HepG2 (cell line): Measurements from ENCODE around the gene CCDC157. TPM values are rescaled to one million over a fixed set of nuclear protein-coding genes. Genes with fewer than 3 reads are reported as not detected.

Source experiments
- ATAC-seq: fragments of 200-7000 bp; cut with Tn5 transposase; 3 replicates; pipeline ENCODE4 v1.9.1; 2020; ENCODE audit warnings: mild to moderate bottlenecking, moderate library complexity
- BruUV-seq: library from RNA; stranded (reverse); fragments of 400-500 nt; replicated peaks from 2 replicates; lab custom pipeline; 2021; lab: Mats Ljungman, UMichigan
- CTCF ChIA-PET: fragments of 300-600 bp; formaldehyde crosslinking; extraction: SDS; loops from one replicate; lab custom pipeline; 2021; ENCODE audit warnings: low total read pairs, inconsistent platforms, low intra/inter-chr PET ratio; lab: Yijun Ruan, JAX
- POLR2A ChIA-PET: fragments of 350-600 bp; sonication (Branson Sonifier 250); formaldehyde crosslinking; loops from one replicate; lab custom pipeline; 2020; ENCODE audit warnings: antibody characterized with exemption, inconsistent platforms; lab: Yijun Ruan, JAX
- DNase-seq: peaks from one replicate; pipeline ENCODE4 v3.0.0-alpha.2; 2015; ENCODE audit warnings: low spot score
- FAIRE-seq: peaks from 3 replicates; lab custom pipeline; 2011; peaks lifted over from hg19 to GRCh38; lab: Jason Lieb, UNC
- H2AFZ ChIP-seq: one replicate; pipeline ENCODE4 v1.6.1; 2011; ENCODE audit warnings: low read length, inconsistent platforms
- H3K27ac ChIP-seq: fragments of 300-600 bp; 3 replicates; pipeline ENCODE4 v1.8.0; 2011; ENCODE audit warnings: mixed run types, mild to moderate bottlenecking, mixed read lengths, low read length, inconsistent platforms; ENCODE audit not compliant: insufficient read depth; ENCODE audit errors: extremely low read length
- H3K27me3 ChIP-seq, 2 experiments: fragments of 200-600 bp in 1 of 2; 2 replicates in 1 of 2; 3 replicates in 1 of 2; pipeline versions ENCODE4 v1.6.0 to v1.8.0; 2011; ENCODE audit warnings: low read length in 2 of 2, mild to moderate bottlenecking in 2 of 2, moderate library complexity in 2 of 2, inconsistent platforms in 1 of 2; ENCODE audit not compliant: insufficient read depth in 2 of 2, control insufficient read depth in 1 of 2
- H3K36me3 ChIP-seq, 2 experiments: fragments of 200-600 bp in 1 of 2; replicated peaks in 1 of 2; 2 replicates in 1 of 2; 3 replicates in 1 of 2; pipeline versions ENCODE4 v1.5.1 to v1.8.0; 2011; ENCODE audit warnings: low read length in 2 of 2, inconsistent platforms in 1 of 2; ENCODE audit not compliant: insufficient read depth in 2 of 2, control insufficient read depth in 1 of 2
- H3K4me1 ChIP-seq: 2 replicates; pipeline ENCODE4 v1.5.1; 2012; ENCODE audit warnings: low read length, inconsistent platforms; ENCODE audit not compliant: insufficient read depth
- H3K4me2 ChIP-seq: 2 replicates; pipeline ENCODE4 v1.6.0; 2011; ENCODE audit warnings: low read depth, low read length, inconsistent platforms
- H3K4me3 ChIP-seq, 3 experiments: fragments of 200-600 bp in 1 of 3; sonication (generic), shearing (Covaris generic) in 1 of 3; replicated peaks in 1 of 3; 2 replicates each; pipeline ENCODE4 v1.5.1; 2011 to 2016; ENCODE audit warnings: low read length in 3 of 3, inconsistent platforms in 2 of 3, low read depth in 2 of 3, mild to moderate bottlenecking in 2 of 3, control low read depth in 1 of 3, mixed read lengths in 1 of 3; ENCODE audit not compliant: insufficient read depth in 1 of 3
- H3K79me2 ChIP-seq: one replicate; pipeline ENCODE4 v1.6.1; 2011; ENCODE audit warnings: low read length, inconsistent platforms; ENCODE audit not compliant: insufficient read depth
- H3K9ac ChIP-seq: 2 replicates; pipeline ENCODE4 v1.6.0; 2011; ENCODE audit warnings: mild to moderate bottlenecking, low read depth, low read length, inconsistent platforms; ENCODE audit not compliant: insufficient read depth
- H3K9me3 ChIP-seq: 2 replicates; pipeline ENCODE4 v1.5.1; 2012; ENCODE audit warnings: mild to moderate bottlenecking, low read length
- H4K20me1 ChIP-seq: 2 replicates; pipeline ENCODE4 v1.6.0; 2011; ENCODE audit warnings: inconsistent platforms, mild to moderate bottlenecking, low read length, moderate library complexity; ENCODE audit not compliant: insufficient read depth
- SRSF9 ChIP-seq: fragments of 200-400 bp; formaldehyde crosslinking; IDR thresholded peaks from 2 replicates; pipeline ENCODE4 v1.6.1; 2018; ENCODE audit warnings: borderline replicate concordance, mild to moderate bottlenecking, low read depth, low read length; ENCODE audit not compliant: insufficient read depth, poor library complexity, severe bottlenecking
- ZBTB8A ChIP-seq: sonication (generic); formaldehyde crosslinking; IDR thresholded peaks from 2 replicates; pipeline ENCODE4 v1.4.0; 2020; ENCODE audit warnings: mild to moderate bottlenecking, low read depth, missing genetic modification reagents, borderline replicate concordance
- ZFYVE20 ChIP-seq: sonication (generic); formaldehyde crosslinking; IDR thresholded peaks from 2 replicates; pipeline ENCODE4 v1.8.0; 2023; ENCODE audit warnings: low read depth, mild to moderate bottlenecking, moderate library complexity, missing genetic modification reagents, borderline replicate concordance
- ZNF652 ChIP-seq: IDR thresholded peaks from 2 replicates; pipeline ENCODE4 v1.6.1; 2016; ENCODE audit warnings: low read depth, borderline replicate concordance
- ZNF768 ChIP-seq: sonication (generic); formaldehyde crosslinking; IDR thresholded peaks from 2 replicates; pipeline ENCODE4 v1.4.0; 2020; ENCODE audit warnings: missing genetic modification reagents
- WGBS: methylation state at CpG from one replicate; pipeline ENCODE4 v1.1.6; 2017; ENCODE audit warnings: low lambda C conversion rate; 5-methylcytosine and 5-hydroxymethylcytosine counted together
- in situ Hi-C: cut with HindIII; loops from 2 replicates; pipeline ENCODE4 v1.10.0; 2017; ENCODE audit warnings: low pct_unique_long_range_greater_than_20kb; ENCODE audit not compliant: extremely low pct_ligation_motif_present
- intact Hi-C: fragments of 100-400 bp; cut with micrococcal nuclease; formaldehyde crosslinking; loops from one replicate; pipeline ENCODE4 v1.10.0; 2022; ENCODE audit not compliant: unreplicated experiment
- polyA plus RNA-seq, 8 experiments: library from polyadenylated mRNA; depleted of rRNA in 3 of 8; stranded (reverse) in 7 of 8; unstranded in 1 of 8; fragments of >200 nt; fragmentation: Illumina TruSeq in 4 of 8; extraction: Trizol in 4 of 8; gene quantifications; 2 replicates each; pipeline versions ENCODE4 v1.2.1 to v1.2.3, GENCODE V29; 2011 to 2016; ENCODE audit warnings: low read depth in 4 of 8, missing spikeins in 1 of 8, mixed read lengths in 1 of 8; ENCODE audit not compliant: insufficient read depth in 1 of 8
- total RNA-seq, 5 experiments: library from RNA; depleted of rRNA; stranded (reverse); fragments of >200 nt; fragmentation: Illumina TruSeq; extraction: Trizol; gene quantifications; 2 replicates each; pipeline ENCODE4 v1.2.3, GENCODE V29; 2016; ENCODE audit warnings: low read depth in 1 of 5
- TF ChIP-seq, protein P1 (sequence below): sonication (generic); formaldehyde crosslinking; IDR thresholded peaks from 2 replicates; pipeline ENCODE4 v1.4.0; 2020; ENCODE audit warnings: mild to moderate bottlenecking, missing genetic modification reagents
- TF ChIP-seq, protein P2 (sequence below): sonication (generic); formaldehyde crosslinking; conservative IDR thresholded peaks from 2 replicates; pipeline ENCODE4 v1.8.0; 2022; ENCODE audit warnings: missing genetic modification reagents

Gene CCDC157
- total and polyA plus RNA-seq, 2 of the 13 experiments (the other 11 are each of a cell fraction or from before 2014, with no cell fraction given), result 1.4 to 1.6 TPM

DNA sequence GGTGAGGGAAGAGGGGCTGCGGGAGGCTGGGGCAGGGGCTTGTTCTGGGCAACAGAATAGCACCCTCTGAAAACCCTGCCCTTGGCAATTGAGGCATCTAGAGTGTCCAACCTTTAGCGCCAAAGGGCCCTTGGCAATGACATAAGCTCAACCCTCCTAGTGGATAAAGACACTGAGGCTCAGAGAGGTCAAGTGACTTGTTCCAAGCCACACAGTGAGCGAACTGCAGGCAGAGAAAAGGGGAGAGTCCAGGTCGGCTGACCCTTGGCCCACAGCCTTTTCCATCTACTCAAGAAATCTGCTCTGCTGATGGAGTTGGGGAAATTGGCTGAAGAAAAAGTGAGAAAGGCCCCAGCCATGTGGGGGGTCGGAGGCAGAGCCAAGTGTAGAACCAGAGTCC lies 42.9 kb downstream of the CCDC157 start:
- CTCF ChIA-PET, result no interaction called here

More for the DNA sequence above, 42.9 kb downstream of the CCDC157 start:
- Histone ChIP-seq H3K9ac (no peak overlapping the region), H3K79me2 (no peaks in the 10 kb centered on the region), H3K36me3 (no peaks in the 10 kb centered on the region), H3K4me1 (peaks cover 70% of the 10 kb centered on the region), H3K27me3 (no peaks in the 10 kb centered on the region; a peak in 1 of 5 replicates), H3K4me2 (no peak overlapping the region), H2AFZ (no peak overlapping the region), H3K4me3 (no peak overlapping the region), H3K9me3 (no peaks in the 10 kb centered on the region), H4K20me1 (no peaks in the 10 kb centered on the region), H3K27ac (no peak overlapping the region)
- FAIRE-seq (no peak), DNase-seq (no peak), ATAC-seq (no peak)
- intact Hi-C loops (no loop called here), in situ Hi-C loops (loop anchor here (25.0 kb wide), 1 partner anchor 287 kb away; no protein-coding TSS in a partner anchor)
- BruUV-seq, result no TSS peak
- POLR2A ChIA-PET, result interaction anchor here (10.2 kb wide), 1 partner anchor 24 kb away, joined by 164 read pairs; the partner anchor contains the start of gene MTFP1
- WGBS, result 93% methylated on average over 5 of the region's 5 CpGs
- TF ChIP-seq ZNF768 (CRISPR knock-in tag) (peak; percentile 93), ZNF652 (CRISPR knock-in tag) (no peak), ZBTB8A (CRISPR knock-in tag) (no peak), ZFYVE20 (no peak), SRSF9 (no peak)
- TF ChIP-seq, protein P1, sequence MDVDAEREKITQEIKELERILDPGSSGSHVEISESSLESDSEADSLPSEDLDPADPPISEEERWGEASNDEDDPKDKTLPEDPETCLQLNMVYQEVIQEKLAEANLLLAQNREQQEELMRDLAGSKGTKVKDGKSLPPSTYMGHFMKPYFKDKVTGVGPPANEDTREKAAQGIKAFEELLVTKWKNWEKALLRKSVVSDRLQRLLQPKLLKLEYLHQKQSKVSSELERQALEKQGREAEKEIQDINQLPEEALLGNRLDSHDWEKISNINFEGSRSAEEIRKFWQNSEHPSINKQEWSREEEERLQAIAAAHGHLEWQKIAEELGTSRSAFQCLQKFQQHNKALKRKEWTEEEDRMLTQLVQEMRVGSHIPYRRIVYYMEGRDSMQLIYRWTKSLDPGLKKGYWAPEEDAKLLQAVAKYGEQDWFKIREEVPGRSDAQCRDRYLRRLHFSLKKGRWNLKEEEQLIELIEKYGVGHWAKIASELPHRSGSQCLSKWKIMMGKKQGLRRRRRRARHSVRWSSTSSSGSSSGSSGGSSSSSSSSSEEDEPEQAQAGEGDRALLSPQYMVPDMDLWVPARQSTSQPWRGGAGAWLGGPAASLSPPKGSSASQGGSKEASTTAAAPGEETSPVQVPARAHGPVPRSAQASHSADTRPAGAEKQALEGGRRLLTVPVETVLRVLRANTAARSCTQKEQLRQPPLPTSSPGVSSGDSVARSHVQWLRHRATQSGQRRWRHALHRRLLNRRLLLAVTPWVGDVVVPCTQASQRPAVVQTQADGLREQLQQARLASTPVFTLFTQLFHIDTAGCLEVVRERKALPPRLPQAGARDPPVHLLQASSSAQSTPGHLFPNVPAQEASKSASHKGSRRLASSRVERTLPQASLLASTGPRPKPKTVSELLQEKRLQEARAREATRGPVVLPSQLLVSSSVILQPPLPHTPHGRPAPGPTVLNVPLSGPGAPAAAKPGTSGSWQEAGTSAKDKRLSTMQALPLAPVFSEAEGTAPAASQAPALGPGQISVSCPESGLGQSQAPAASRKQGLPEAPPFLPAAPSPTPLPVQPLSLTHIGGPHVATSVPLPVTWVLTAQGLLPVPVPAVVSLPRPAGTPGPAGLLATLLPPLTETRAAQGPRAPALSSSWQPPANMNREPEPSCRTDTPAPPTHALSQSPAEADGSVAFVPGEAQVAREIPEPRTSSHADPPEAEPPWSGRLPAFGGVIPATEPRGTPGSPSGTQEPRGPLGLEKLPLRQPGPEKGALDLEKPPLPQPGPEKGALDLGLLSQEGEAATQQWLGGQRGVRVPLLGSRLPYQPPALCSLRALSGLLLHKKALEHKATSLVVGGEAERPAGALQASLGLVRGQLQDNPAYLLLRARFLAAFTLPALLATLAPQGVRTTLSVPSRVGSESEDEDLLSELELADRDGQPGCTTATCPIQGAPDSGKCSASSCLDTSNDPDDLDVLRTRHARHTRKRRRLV (CRISPR knock-in tag), result no peak
- TF ChIP-seq, protein P2, sequence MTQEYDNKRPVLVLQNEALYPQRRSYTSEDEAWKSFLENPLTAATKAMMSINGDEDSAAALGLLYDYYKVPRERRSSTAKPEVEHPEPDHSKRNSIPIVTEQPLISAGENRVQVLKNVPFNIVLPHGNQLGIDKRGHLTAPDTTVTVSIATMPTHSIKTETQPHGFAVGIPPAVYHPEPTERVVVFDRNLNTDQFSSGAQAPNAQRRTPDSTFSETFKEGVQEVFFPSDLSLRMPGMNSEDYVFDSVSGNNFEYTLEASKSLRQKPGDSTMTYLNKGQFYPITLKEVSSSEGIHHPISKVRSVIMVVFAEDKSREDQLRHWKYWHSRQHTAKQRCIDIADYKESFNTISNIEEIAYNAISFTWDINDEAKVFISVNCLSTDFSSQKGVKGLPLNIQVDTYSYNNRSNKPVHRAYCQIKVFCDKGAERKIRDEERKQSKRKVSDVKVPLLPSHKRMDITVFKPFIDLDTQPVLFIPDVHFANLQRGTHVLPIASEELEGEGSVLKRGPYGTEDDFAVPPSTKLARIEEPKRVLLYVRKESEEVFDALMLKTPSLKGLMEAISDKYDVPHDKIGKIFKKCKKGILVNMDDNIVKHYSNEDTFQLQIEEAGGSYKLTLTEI (CRISPR knock-in tag), result no peak
